NCI-H1930 (cell line): ENCODE measurements around the gene P2RY11.

Source experiments
- DNase-seq, 2 experiments: peaks; one replicate each; lab custom pipeline; 2025; lab: John Stamatoyannopoulos, UW

P2RY11 gene

GRCh38 chr19:10111405-10111811, at the start of gene P2RY11:
Gene P2RY11, plus strand, starts transcription at chr19:10111693. Its CDS starts 29 bp downstream, at chr19:10111722.
- no peak for DNase-seq

DNA sequence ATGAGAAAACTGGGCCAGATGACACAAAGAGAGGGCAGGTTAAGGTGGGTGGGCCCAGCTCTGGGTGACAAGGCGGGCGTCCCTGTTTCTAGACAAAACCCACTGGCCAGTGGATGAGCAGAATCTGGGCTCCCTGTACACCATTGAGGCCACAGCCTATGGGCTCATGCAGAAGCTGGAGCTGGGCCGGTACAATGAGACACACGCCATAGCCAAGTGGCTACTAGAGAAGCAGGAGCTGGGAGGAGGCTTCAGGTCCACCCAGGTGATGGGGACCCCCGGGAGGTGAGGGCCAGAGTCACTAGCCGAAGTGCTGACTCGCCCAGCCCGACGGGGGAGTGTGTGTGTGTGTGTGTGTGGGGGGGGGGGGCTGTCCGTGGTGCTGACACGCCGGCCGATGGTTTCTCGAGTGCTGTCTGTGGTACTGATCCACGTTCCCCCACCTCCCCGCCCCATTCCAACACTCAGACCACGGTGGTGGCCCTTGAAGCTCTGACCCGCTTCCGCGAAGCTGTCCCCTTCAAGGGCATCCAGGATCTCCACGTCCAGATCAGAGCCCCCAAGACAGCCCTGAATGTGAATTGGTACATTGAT, 49.7 kb upstream of the P2RY11 start:
- DNase-seq, result no peak

GRCh38 chr19:10068205-10068604, 43.3 kb upstream of the P2RY11 start:
- no peak for DNase-seq

GRCh38 chr19:10069046-10069445, 42.4 kb upstream of the P2RY11 start:
- no peak for DNase-seq

DNA sequence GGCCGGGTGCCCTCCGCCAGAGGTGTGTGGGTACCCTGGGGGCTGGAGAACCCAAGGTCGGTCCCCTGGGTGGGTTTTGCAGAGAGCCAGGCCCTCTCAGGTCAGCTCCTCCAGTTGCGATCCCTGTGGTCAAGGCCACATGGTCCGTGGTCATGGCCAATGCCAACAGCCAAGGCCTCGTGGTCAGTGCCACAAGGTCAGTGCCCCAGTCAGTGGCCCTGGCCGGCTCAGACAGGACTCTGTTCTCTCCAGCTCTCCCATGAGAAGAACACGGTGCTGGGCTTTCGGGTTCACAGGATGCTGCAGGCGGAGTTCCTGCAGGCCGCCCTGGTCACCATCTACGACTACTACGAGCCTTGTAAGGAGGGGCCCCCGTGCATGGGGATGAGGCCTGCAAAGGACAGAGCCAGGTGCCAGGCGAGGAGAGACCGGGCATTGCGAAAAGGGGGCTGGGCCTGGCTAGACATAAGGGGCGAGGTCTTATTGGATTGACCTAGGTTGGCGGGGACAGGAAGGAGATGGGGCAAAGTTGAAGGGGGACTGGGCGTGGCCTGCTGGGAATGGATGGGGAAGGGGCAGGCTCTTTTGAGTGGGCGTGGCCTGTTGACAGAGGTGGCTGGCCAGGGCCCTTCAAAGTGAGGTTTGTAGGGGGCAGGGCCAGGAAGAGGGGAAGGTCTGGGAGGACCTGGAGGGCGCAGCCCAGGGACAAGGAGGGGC, 40.6 kb upstream of the P2RY11 start:
- no peak for DNase-seq

DNA sequence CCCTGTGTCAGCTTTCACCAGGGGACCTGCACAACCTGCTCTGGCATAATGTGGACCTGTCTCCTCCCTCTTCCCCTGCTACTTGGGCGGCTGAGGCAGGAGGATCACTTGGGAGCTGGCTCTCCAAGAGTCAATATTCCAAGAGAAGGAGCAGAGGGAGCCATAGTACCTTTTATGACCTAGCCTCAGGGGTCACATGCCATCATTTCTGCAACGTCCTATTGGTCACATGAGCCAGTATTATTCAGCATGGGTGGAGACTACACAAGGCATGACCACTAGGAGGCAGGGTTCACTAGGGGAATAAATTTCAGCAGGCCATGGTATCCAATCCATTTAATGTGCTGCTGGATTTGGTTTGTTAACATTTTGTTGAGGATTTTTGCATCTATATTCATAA, 37.3 kb upstream of the P2RY11 start:
- no peak for DNase-seq

DNA sequence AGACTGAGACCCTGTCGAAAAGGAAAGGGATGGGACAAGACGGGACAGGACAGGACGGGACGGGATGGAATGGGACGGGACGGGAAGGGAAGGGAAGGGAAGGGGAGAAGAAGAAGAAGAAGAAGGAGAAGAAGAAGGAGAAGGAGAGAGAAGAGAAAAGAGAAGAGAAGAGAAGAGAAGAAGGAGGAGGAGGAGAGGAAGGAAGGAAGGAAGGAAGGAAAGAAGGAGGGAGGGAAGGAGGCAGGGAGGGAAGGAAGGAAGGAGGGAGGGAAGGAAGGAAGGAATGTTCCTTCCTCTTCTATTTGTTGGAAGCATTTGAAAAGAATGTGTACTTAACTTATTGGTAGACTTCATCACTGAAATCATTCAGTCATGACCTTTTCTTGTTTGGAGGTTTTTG, 35.0 kb upstream of the P2RY11 start:
- no peak for DNase-seq

- DNase-seq, result no peak
Observed at GRCh38 chr19:10078329-10078728, 33.2 kb upstream of the P2RY11 start.

- no peak for DNase-seq
Observed at GRCh38 chr19:10079031-10079453, 32.5 kb upstream of the P2RY11 start.

DNA sequence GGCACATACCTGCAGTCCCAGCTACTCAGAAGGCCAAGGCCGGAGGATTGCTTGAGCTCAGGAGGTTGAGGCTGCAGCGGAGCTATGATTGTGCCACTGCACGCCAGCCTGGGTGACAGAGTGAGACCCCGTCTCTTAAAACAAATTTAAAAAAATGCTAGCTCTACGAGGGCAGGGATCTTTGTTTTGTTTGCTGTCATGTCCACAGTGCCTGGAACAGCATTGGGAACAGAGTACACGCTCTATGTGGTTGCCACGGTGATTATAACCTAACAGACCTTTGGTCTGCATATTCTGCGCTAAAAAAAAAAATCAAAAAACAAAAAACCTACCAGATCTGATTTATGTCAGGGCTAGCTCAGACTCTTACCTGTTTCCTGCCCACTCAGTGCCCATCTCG, 27.6 kb upstream of the P2RY11 start:
- no peak for DNase-seq

- no peak for DNase-seq
Observed at GRCh38 chr19:10084803-10085202, 26.7 kb upstream of the P2RY11 start.

GRCh38 chr19:10085641-10086590, 25.6 kb upstream of the P2RY11 start, which contains the start of gene SHFL:
Gene SHFL, plus strand, starts transcription at chr19:10086317. Its CDS starts 111 bp downstream, at chr19:10086428.
- DNase-seq, result peak in 1 of 2 experiments; percentile 43

DNA sequence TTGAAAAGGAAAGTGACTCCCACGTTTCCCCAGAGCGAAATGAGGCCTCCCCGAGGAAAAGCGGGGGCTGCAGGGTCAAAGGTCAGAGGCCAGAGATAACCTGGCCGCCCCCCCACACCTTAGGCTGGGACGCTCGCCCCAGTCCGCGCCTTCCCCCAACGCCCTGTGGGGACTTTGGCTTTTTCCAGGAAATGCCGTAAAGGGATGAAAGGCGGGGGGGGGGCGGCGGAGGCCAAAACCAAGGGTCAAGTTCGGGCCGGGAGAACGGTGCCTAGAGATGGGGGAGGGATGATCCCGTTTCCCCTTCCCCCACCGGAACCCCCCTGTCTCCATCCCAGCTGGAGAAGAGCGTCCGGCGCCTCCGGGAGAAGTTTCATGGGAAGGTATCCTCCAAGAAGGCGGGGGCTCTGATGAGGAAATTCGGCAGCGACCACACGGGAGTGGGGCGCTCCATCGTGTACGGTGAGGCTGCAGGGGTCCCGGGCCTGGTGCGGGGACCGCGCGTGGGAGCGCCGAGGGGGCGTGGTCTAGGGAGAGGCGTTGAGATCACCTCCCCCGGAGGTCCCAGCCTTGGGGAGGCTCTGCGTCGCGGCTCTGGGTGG, 24.8 kb upstream of the P2RY11 start:
- DNase-seq, result no peak

DNA sequence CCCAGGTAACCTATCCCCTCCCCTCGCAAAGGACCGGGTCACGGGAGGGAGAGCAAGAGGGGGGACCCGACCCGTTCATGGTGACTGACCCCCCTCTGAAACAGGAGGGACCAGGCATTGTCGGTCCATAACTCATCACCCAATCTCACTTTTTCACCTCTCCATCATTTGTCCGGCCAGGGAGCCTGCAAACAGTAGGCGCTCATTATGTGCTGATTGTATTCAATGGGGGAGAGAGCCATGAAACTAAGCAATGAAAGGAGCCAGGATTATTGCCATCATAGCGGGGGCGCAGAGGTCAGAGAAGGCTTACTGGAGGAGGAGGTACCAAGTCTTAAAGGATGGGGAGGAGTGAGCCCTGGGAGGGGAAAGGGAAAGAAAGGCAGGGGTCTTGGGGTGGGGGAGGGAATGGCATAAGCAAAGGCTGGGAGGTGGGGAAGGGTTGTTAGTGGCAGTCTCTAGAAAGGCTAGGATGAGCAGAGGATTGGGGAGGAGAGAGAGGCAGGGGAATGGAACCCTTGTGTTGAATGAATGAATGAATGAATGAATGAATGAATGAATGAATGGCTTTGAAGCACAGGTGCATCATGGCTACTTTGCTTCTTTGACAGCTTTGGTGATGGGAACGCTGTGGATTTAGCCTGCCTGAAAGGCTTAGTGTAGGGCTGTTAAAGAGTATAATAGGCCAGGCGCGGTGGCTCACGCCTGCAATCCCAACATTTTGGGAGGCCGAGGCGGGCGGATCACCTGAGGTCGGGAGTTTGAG, 24.0 kb upstream of the P2RY11 start:
- DNase-seq, result no peak

DNA sequence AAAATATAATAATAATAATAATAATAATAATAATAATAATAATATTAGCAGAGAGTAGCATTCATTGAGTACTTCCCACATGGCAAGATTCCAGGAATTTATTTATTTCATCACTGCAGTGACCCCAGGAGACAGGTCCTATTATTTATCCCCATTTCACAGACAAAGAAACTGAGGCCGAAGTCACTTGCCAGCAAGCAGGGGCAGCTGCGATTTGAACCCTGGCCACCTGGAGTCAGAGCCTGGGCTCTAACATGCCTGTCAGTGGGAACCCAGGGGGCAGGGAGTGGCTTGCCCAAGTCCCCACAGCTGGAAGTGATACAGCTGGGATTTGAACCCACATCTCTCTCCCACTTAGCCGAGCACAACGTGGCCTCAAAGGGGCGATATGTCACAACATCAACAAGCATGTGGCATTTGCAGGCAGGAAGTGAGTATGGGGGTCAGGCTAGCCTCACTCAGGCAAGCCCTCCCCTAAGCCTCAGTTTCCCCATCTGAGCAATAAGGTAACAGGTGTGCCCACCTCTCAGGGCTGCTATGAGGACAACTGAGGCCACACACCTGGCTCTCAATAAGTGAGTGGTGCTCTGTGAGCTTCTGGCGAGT, 22.4 kb upstream of the P2RY11 start:
- DNase-seq, result no peak

DNA sequence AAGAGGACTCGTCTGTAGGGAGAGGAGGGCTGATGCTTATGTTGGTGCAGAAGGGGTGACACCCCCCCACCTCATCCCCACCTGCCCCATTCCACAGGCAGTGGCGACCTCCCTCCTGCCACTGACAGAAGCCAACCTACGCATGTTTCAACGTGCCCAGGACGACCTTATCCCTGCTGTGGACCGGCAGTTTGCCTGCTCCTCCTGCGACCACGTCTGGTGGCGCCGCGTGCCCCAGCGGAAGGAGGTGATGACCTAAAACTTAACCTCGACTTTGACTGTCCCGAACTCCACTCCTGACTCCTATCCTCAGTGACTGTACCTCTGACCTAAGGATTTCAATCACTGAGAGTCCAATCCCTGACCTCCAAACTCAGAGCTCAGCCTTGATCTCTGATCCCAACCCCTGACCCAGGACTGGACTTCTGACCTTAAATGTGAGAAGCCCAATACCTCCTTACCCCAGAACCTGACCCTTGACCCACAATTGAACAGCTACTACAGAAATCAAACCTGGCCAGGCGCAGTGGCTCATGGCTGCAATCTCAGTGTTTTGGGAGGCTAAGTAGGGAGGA, 21.6 kb upstream of the P2RY11 start:
- no peak for DNase-seq

GRCh38 chr19:10091370-10091687, 20.2 kb upstream of the P2RY11 start:
- DNase-seq, result no peak

GRCh38 chr19:10091895-10092641, 19.4 kb upstream of the P2RY11 start:
- DNase-seq, result no peak

DNA sequence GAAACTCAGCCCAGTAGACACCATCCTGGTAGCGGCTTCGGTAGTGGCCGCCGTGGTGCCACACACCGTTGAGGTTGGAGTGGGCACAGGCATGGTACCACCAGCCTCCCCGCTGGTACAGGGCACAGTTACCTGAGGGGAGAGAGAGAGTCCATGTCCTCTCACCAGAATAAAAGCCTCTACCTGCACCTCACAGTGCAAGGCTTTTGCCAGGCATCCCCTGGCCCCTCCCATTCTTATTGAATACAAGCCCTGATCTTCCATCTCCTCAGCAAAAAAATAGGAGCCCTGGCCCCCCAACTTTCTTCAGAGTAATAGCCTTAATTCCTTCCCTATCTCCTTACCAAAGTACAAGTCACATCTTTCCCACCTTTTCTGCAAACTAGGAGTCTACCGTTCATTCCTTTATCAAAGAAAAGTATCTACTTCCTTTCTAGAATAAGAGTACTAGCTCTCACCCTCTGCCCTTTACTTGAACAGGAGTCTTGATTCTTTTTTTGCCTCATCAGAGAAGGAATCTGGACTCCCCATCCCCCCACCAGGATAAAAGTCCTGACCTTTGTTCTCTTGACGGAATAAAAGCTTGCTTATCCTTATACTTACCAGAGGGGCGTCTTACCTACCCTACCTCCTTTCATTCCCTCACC, 18.7 kb upstream of the P2RY11 start:
- DNase-seq, result no peak
